CD4-positive, alpha-beta T cell treated with Interleukin-10 for 1 hour (primary cell): ENCODE data around the gene ITK.
A peak's percentile ranks its signal among the peaks of the same experiment; 100 is the strongest.
"Not testable (repeated sequence)": the region's sequence is repeated elsewhere in the genome, so short reads cannot be mapped to it uniquely, and the experiment has no call there.

Source experiments
- DNase-seq: peaks from one replicate; pipeline ENCODE4 v3.0.0-alpha.2; 2020

Gene ITK

GRCh38 chr5:157213527-157214243 lies 33.0 kb downstream of the ITK start:
- no peak for DNase-seq

GRCh38 chr5:157214415-157214814 lies 33.8 kb downstream of the ITK start:
- DNase-seq, result no peak

- DNase-seq, result peak; percentile 68
Measured at GRCh38 chr5:157214861-157215513, 34.3 kb downstream of the ITK start.

GRCh38 chr5:157215514-157216167 lies 35.0 kb downstream of the ITK start:
- DNase-seq, result no peak

GRCh38 chr5:157216391-157217142 lies 35.9 kb downstream of the ITK start:
- no peak for DNase-seq

- peak; percentile 61 for DNase-seq
Measured at GRCh38 chr5:157217289-157218024, 36.8 kb downstream of the ITK start.

GRCh38 chr5:157219491-157220271 lies 39.0 kb downstream of the ITK start:
- DNase-seq, result no peak

- DNase-seq, result no peak
Measured at GRCh38 chr5:157221959-157222358, 41.3 kb downstream of the ITK start.

GRCh38 chr5:157222506-157223230 lies 42.0 kb downstream of the ITK start:
- peak; percentile 80 for DNase-seq

- peak; percentile 67 for DNase-seq
Measured at GRCh38 chr5:157225469-157226422, 45.1 kb downstream of the ITK start.

- DNase-seq, result no peak
Measured at GRCh38 chr5:157230610-157231009, 50.0 kb downstream of the ITK start.

- DNase-seq, result no peak
Measured at GRCh38 chr5:157232706-157233105, 52.1 kb downstream of the ITK start.

GRCh38 chr5:157233515-157233914 lies 52.9 kb downstream of the ITK start:
- peak; percentile 67 for DNase-seq

GRCh38 chr5:157236423-157236822 lies 55.8 kb downstream of the ITK start:
- no peak for DNase-seq

GRCh38 chr5:157241483-157241882 lies 60.8 kb downstream of the ITK start:
- DNase-seq, result no peak

- not testable (repeated sequence) for DNase-seq
Measured at GRCh38 chr5:157244704-157245103, 64.1 kb downstream of the ITK start.

- no peak for DNase-seq
Measured at GRCh38 chr5:157245476-157245875, 64.8 kb downstream of the ITK start.

GRCh38 chr5:157245886-157246285 lies 65.2 kb downstream of the ITK start:
- DNase-seq, result no peak

GRCh38 chr5:157247267-157247666 lies 66.6 kb downstream of the ITK start:
- DNase-seq, result no peak
